ENCODE results near the gene INSYN1.

- TF ChIP-seq CTCF (conservative IDR thresholded peaks at IDR 0.05; ENCODE audit: low read length) (no peak), EZH2phosphoT487 (IDR thresholded peaks at IDR 0.05; ENCODE audit: borderline replicate concordance, low read depth, low read length) (no peak)
Observed at GRCh38 chr15:73800662-73801345, 47.7 kb upstream of the INSYN1 start.
